ENCODE results near the gene FOXO6. TPM values are rescaled to one million over a fixed set of nuclear protein-coding genes. Genes with fewer than 3 reads are reported as not detected.

Gene FOXO6
- total and polyA plus RNA-seq, 9 of the 15 experiments (the other 6 are each of a cell fraction or from before 2014, with no cell fraction given) = 0.04 to 0.31 (median 0.12) TPM; not detected in 5

DNA sequence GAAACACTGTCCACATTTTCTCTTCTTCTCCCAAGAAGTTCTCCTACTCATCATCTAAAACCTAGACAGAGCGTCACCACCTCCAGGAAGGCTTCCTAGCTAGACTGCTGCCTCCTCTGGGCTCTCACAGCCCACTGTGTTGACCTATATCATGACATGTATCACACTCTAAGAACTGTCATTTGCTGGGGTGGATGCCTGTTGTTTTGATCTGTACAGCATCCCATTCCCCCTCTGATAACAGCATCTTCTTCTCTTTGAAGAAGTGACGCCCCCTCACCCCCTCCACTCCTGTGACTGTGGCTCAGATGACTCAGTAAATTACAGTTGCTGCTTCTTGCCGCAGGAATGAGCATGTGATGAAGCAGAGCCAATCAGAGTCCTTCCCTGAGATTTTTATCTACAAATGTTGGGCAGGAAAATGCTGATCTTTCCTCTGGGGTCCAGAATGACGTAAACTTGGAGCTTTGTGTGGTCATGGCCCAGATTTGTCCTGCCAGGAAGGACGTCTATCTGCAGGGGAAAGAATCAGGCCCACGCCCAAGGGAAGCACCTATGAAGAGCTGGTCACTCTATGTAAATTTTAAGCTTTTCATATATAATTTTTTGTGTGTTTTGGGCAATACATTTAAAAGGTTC lies 28.0 kb upstream of the FOXO6 start (continued):
- TF ChIP-seq, protein P1, sequence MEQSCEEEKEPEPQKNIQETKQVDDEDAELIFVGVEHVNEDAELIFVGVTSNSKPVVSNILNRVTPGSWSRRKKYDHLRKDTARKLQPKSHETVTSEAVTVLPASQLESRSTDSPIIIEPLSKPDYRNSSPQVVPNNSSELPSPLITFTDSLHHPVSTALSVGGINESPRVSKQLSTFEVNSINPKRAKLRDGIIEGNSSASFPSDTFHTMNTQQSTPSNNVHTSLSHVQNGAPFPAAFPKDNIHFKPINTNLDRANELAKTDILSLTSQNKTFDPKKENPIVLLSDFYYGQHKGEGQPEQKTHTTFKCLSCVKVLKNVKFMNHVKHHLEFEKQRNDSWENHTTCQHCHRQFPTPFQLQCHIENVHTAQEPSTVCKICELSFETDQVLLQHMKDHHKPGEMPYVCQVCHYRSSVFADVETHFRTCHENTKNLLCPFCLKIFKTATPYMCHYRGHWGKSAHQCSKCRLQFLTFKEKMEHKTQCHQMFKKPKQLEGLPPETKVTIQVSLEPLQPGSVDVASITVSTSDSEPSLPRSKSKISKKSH (CRISPR knock-in tag; IDR thresholded peaks at IDR 0.05) = no peak
- no peak for TF ChIP-seq U2AF2 (optimal IDR thresholded peaks at IDR 0.05; ENCODE audit: low read depth, low read length)
- no peak for TF ChIP-seq SETDB1 (IDR thresholded peaks at IDR 0.05; ENCODE audit: low read length)
- TF ChIP-seq ZNF561 (CRISPR knock-in tag; conservative IDR thresholded peaks at IDR 0.05) = no peak
- peak; percentile 96 for TF ChIP-seq USF1 (CRISPR knock-in tag; IDR thresholded peaks at IDR 0.05)
- peak; percentile 71; the same call in 1 of the 2 replicates for TF ChIP-seq SMARCE1 (IDR thresholded peaks at IDR 0.05)
- no peak for TF ChIP-seq NFE2L1 (tag; IDR thresholded peaks at IDR 0.05; ENCODE audit: borderline replicate concordance, low read depth)
- no peak for TF ChIP-seq IRF1 (CRISPR knock-in tag; IDR thresholded peaks at IDR 0.05; ENCODE audit: borderline replicate concordance)
- TF ChIP-seq CBFB (CRISPR knock-in tag; IDR thresholded peaks at IDR 0.05) = no peak
- TF ChIP-seq POLR3G (IDR thresholded peaks at IDR 0.05; ENCODE audit: extremely low read depth, insufficient read length, insufficient replicate concordance) = no peak
- no peak for TF ChIP-seq HNRNPH1 (optimal IDR thresholded peaks at IDR 0.05; ENCODE audit: low read depth, low read length)
- TF ChIP-seq GTF2F1 (IDR thresholded peaks at IDR 0.05; ENCODE audit: low read depth, low read length) = no peak
- TF ChIP-seq HDAC3 (IDR thresholded peaks at IDR 0.05; ENCODE audit: borderline replicate concordance, partially characterized antibody) = no peak
- peak; percentile 19; the same call in 1 of the 2 replicates for TF ChIP-seq SOX6 (IDR thresholded peaks at IDR 0.05)
- no peak for TF ChIP-seq ATF1 (CRISPR knock-in tag; IDR thresholded peaks at IDR 0.05)
- TF ChIP-seq ATF1 (tag; IDR thresholded peaks at IDR 0.05) = peak; percentile 88
- TF ChIP-seq, protein P2, sequence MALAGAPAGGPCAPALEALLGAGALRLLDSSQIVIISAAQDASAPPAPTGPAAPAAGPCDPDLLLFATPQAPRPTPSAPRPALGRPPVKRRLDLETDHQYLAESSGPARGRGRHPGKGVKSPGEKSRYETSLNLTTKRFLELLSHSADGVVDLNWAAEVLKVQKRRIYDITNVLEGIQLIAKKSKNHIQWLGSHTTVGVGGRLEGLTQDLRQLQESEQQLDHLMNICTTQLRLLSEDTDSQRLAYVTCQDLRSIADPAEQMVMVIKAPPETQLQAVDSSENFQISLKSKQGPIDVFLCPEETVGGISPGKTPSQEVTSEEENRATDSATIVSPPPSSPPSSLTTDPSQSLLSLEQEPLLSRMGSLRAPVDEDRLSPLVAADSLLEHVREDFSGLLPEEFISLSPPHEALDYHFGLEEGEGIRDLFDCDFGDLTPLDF (CRISPR knock-in tag; IDR thresholded peaks at IDR 0.05) = no peak
- TF ChIP-seq TAF1 (IDR thresholded peaks at IDR 0.05; ENCODE audit: control insufficient read depth, extremely low read depth, insufficient read depth, low read length, severe bottlenecking) = no peak
- TF ChIP-seq CXXC5 (CRISPR knock-in tag; IDR thresholded peaks at IDR 0.05) = no peak
- TF ChIP-seq ZNF445 (CRISPR knock-in tag; IDR thresholded peaks at IDR 0.05; ENCODE audit: low read depth) = no peak
- no peak for TF ChIP-seq PRMT5 (CRISPR knock-in tag; IDR thresholded peaks at IDR 0.05)
- TF ChIP-seq SAFB2 (IDR thresholded peaks at IDR 0.05; ENCODE audit: borderline replicate concordance, low read depth, low read length, severe bottlenecking) = no peak
- no peak for TF ChIP-seq ZNF766 (CRISPR knock-in tag; conservative IDR thresholded peaks at IDR 0.05)
- no peak for TF ChIP-seq MYNN (IDR thresholded peaks at IDR 0.05)
- TF ChIP-seq MYNN (CRISPR knock-in tag; IDR thresholded peaks at IDR 0.05) = no peak
- TF ChIP-seq XRCC3 (IDR thresholded peaks at IDR 0.05) = no peak

Measured in K562 (cell line).